Chondrocyte (in vitro differentiated cells): Measurements from ENCODE around the gene ARAP2. TPM values are rescaled to one million over a fixed set of nuclear protein-coding genes. Genes with fewer than 3 reads are reported as not detected.

ENCODE experiments used
- DNase-seq: peaks from one replicate; pipeline ENCODE4 v3.0.0; 2021; ENCODE audit warnings: mixed read lengths, low spot score
- H3K27ac Mint-ChIP-seq: one replicate; pipeline ENCODE4 v1.8.0; 2021; ENCODE audit warnings: mild to moderate bottlenecking, moderate library complexity, mixed read lengths; ENCODE audit not compliant: unreplicated experiment
- H3K27me3 Mint-ChIP-seq: 2 replicates; pipeline ENCODE4 v1.8.0; 2021; ENCODE audit warnings: low read depth, mixed read lengths
- H3K36me3 Mint-ChIP-seq: 2 replicates; pipeline ENCODE4 v1.8.0; 2021; ENCODE audit warnings: low read depth, mixed read lengths
- H3K4me1 Mint-ChIP-seq: 2 replicates; pipeline ENCODE4 v1.8.0; 2021; ENCODE audit warnings: low read depth, mild to moderate bottlenecking, mixed read lengths
- H3K4me3 Mint-ChIP-seq: one replicate; pipeline ENCODE4 v1.8.0; 2021; ENCODE audit warnings: mild to moderate bottlenecking, moderate library complexity, mixed read lengths; ENCODE audit not compliant: unreplicated experiment
- H3K9me3 Mint-ChIP-seq: 2 replicates; pipeline ENCODE4 v1.8.0; 2021; ENCODE audit warnings: low read depth, mixed read lengths
- total RNA-seq: library from RNA; stranded (reverse); gene quantifications from 3 replicates; pipeline ENCODE4 v1.2.1, GENCODE V29; 2021
- TF ChIP-seq, protein P1 (sequence below): fragments of 200-600 bp; sonication (generic); IDR thresholded peaks from 2 replicates; pipeline ENCODE4 v1.5.0; 2021; ENCODE audit warnings: antibody characterized with exemption, mild to moderate bottlenecking, moderate library complexity

ARAP2 gene
- total RNA-seq, 1 donor from 2014 or later = 1.6 TPM

DNA sequence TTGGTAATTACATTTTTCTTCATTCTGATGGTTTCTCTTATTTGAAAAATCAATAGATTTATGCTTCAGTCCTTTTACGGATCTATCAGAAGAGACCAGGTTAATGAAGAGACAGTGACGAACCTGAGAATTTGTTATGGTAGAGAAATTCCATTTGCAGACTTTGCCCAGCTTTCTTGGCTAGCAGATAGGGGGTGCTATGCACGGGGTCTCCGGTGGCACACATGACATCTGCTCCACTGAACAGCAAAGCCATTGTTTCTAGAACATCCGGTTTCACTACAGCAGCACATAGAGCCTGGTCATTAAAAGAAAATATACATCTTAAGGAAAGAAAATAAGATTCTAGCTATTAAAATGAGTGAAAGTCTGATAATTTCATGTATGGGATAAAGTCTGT is 85.1 kb downstream of the ARAP2 start:
- no peak for DNase-seq
- H3K4me3 Mint-ChIP-seq = no peak overlapping the region
- no peaks in the 10 kb centered on the region for H3K36me3 Mint-ChIP-seq
- TF ChIP-seq, protein P1, sequence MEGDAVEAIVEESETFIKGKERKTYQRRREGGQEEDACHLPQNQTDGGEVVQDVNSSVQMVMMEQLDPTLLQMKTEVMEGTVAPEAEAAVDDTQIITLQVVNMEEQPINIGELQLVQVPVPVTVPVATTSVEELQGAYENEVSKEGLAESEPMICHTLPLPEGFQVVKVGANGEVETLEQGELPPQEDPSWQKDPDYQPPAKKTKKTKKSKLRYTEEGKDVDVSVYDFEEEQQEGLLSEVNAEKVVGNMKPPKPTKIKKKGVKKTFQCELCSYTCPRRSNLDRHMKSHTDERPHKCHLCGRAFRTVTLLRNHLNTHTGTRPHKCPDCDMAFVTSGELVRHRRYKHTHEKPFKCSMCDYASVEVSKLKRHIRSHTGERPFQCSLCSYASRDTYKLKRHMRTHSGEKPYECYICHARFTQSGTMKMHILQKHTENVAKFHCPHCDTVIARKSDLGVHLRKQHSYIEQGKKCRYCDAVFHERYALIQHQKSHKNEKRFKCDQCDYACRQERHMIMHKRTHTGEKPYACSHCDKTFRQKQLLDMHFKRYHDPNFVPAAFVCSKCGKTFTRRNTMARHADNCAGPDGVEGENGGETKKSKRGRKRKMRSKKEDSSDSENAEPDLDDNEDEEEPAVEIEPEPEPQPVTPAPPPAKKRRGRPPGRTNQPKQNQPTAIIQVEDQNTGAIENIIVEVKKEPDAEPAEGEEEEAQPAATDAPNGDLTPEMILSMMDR = peak; percentile 10
- H3K27me3 Mint-ChIP-seq = no peaks in the 10 kb centered on the region
- no peaks in the 10 kb centered on the region for H3K4me1 Mint-ChIP-seq
- H3K9me3 Mint-ChIP-seq = no peaks in the 10 kb centered on the region
- H3K27ac Mint-ChIP-seq = no peak overlapping the region

DNA sequence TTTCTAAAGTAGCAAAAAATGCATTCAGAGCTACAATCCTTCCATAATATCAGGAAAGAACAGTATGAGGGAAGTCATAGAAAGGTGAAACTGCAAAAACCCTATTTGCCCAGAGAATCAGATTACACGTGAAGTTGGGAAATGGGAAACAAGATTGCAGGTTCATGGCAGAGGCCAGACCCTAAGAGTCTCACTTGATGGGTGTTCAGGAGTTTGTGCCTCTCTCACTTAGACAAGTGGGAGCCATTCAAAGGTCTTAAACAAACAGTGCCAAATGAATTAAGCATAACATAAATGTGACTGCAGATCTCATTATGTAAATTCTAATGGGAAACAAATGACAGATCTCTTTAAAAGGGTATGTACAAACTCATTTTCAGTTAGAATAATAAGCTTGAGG is 91.6 kb downstream of the ARAP2 start:
- Mint-ChIP-seq H3K27me3 (no peaks in the 10 kb centered on the region), H3K36me3 (peaks cover 2% of the 10 kb centered on the region), H3K9me3 (no peaks in the 10 kb centered on the region), H3K4me3 (no peak overlapping the region), H3K4me1 (no peaks in the 10 kb centered on the region), H3K27ac (no peak overlapping the region)
- DNase-seq = no peak
- TF ChIP-seq, protein P1 = no peak

DNA sequence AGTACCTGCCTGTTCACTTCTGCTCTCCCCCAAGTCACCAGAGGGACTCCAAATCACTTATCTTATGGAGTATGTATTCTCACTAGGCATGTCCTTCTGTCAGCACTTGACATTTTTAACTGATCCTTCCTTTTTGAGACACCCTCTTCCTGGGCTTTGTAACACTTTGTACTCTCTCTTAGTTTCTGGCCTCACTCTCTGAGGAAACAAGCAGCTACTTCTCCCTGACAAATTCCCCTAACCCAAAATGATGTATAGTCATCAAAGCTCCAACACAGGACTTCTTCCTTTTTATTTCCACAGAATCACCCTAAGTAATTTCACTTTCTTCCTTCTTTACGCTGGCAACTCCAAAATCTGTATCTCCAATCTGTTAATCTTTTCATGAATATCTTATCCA is 101.8 kb downstream of the ARAP2 start:
- DNase-seq = no peak
- no peaks in the 10 kb centered on the region for H3K36me3 Mint-ChIP-seq
- TF ChIP-seq, protein P1 = no peak
- H3K4me1 Mint-ChIP-seq = peaks cover 4% of the 10 kb centered on the region
- no peaks in the 10 kb centered on the region for H3K27me3 Mint-ChIP-seq
- no peak overlapping the region for H3K4me3 Mint-ChIP-seq
- no peak overlapping the region for H3K27ac Mint-ChIP-seq
- no peaks in the 10 kb centered on the region for H3K9me3 Mint-ChIP-seq

- TF ChIP-seq, protein P1 = no peak
- Mint-ChIP-seq H3K27me3 (no peaks in the 10 kb centered on the region), H3K4me1 (peaks cover 4% of the 10 kb centered on the region), H3K27ac (no peak overlapping the region), H3K4me3 (no peak overlapping the region), H3K36me3 (no peaks in the 10 kb centered on the region), H3K9me3 (no peaks in the 10 kb centered on the region)
- no peak for DNase-seq
Observed at GRCh38 chr4:36141186-36141585, 103.1 kb downstream of the ARAP2 start.

- H3K27ac Mint-ChIP-seq = no peak overlapping the region
- no peak overlapping the region for H3K4me3 Mint-ChIP-seq
- H3K36me3 Mint-ChIP-seq = no peaks in the 10 kb centered on the region
- H3K4me1 Mint-ChIP-seq = peaks cover 4% of the 10 kb centered on the region
- DNase-seq = no peak
- no peaks in the 10 kb centered on the region for H3K9me3 Mint-ChIP-seq
- H3K27me3 Mint-ChIP-seq = no peaks in the 10 kb centered on the region
- TF ChIP-seq, protein P1 = no peak
Observed at GRCh38 chr4:36140421-36140820, 103.9 kb downstream of the ARAP2 start.
